Rectal smooth muscle tissue (tissue), 1 donor: ENCODE results near the gene GRIN1.
"Not testable (repeated sequence)": the region's sequence is repeated elsewhere in the genome, so short reads cannot be mapped to it uniquely, and the experiment has no call there.

ENCODE experiments used
- H3K27ac ChIP-seq: one replicate; pipeline ENCODE4 v1.7.0; 2013; ENCODE audit warnings: low read depth, low read length, inconsistent platforms
- H3K27me3 ChIP-seq: one replicate; pipeline ENCODE4 v1.7.0; 2013; ENCODE audit warnings: low read length; ENCODE audit not compliant: control insufficient read depth, insufficient read depth
- H3K36me3 ChIP-seq: one replicate; pipeline ENCODE4 v1.7.0; 2013; ENCODE audit warnings: low read length; ENCODE audit not compliant: control insufficient read depth, insufficient read depth
- H3K4me1 ChIP-seq: one replicate; pipeline ENCODE4 v1.7.0; 2013; ENCODE audit warnings: low read length; ENCODE audit not compliant: control insufficient read depth, insufficient read depth
- H3K4me3 ChIP-seq: one replicate; pipeline ENCODE4 v1.7.0; 2013; ENCODE audit warnings: low read length
- H3K9ac ChIP-seq: one replicate; pipeline ENCODE4 v1.7.0; 2013; ENCODE audit warnings: low read length

The GRIN1 gene

DNA sequence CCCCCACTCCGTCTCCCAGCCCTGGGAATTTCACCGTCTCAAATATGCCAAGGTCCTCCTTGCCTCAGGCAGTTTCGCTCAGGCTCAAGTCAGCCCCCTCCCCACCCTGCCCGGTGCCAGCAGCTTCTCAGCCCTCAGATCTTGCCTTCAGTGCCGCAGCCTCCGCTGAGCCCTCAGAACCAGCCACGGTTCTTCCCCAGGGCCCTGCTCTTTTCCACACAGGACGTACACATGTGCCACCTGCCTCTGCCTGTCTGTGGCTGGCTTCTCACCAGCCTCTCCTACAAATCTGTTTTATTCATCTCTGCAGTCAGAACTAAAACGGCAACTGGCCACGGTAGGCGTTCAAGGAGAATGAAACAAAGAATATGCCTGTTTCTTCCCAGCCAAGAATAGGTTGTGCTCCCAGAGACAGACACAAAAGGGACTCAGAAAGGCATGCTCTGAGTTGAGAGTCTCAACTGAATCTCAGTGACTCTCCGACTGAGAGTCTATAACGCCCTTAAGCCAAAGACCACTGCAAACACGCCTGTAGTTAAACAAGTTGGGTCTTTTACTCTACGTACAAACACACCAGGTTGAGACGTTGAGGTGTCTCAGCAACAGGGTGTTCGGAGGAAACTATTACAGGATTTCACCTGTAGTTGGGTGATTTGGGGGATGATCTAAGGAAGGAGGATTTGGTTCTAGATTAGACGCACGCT lies 10.6 kb upstream of the GRIN1 start:
- no peaks in the 10 kb centered on the region for H3K27me3 ChIP-seq
- no peak overlapping the region for H3K9ac ChIP-seq
- H3K27ac ChIP-seq: no peak overlapping the region
- H3K4me1 ChIP-seq: no peaks in the 10 kb centered on the region
- no peaks in the 10 kb centered on the region for H3K36me3 ChIP-seq
- peak overlapping the region; percentile 80 for H3K4me3 ChIP-seq

DNA sequence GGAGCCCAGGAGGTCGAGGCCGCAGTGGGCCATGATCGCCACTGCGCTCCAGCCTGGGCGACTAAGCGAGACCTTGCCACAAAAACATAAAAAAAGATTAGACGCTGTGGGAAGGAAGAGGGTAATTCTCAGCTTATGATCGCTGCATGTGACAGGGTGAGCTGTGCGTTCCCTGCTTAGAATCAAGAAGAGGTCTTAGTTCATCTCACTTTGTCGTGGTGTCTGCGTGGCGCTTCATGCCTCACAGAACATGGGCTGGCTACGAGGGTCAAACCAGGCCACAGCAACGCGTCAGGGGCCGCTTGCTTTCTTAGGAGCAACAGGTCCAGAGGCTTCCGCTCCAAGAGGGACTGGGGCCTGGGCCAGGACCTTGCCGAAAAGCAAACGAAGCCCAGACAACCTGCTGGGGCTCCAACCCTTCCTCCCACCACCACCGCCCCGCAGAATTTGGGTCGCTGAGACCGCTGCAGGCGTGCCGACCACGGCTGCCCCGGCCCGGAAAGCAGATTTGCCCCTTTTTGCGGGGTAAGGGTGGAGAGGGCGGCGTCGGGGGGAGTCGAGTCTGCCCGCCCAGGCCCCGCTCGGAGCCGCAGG lies 10.0 kb upstream of the GRIN1 start:
- no peaks in the 10 kb centered on the region for H3K4me1 ChIP-seq
- no peak overlapping the region for H3K9ac ChIP-seq
- H3K27ac ChIP-seq: peak overlapping the region; percentile 56
- H3K36me3 ChIP-seq: no peaks in the 10 kb centered on the region
- no peaks in the 10 kb centered on the region for H3K27me3 ChIP-seq
- H3K4me3 ChIP-seq: peak overlapping the region; percentile 80

DNA sequence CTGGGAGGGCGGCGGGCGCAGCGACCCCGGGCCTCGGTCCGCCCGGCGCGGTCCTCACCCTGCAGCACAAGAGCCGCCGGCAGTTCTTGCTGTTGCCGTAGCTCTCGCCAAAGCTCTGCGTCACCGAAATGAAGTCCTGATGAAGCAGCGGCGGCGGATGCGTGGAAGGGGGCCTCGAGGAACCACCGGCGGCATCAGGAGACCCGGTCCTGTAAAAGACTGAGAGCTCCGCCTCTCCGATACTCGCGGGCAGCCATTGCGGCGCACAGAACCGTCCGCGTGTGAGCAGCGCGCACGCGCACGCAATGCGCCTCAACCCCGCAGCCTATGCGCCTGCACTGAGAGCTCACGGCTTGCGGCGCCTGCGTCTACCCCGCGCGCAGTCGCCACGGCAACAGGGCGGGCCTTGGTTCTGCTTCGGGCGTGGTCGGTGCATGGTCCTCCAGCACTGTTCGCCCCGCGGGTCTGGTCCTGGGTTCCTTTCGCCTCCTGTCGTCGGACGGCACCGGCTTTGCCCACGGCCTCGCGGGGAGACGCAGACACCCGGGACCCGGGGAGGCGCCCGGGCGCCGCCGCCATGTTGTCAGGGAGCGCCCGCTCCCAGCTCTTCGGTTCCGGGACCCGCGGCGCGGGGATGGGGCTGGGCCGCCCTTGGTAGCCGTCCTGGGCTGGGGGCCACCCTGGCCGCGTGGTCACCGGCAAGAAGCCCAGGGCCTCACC lies 9.3 kb upstream of the GRIN1 start:
- no peak overlapping the region for H3K9ac ChIP-seq
- no peaks in the 10 kb centered on the region for H3K27me3 ChIP-seq
- H3K36me3 ChIP-seq: no peaks in the 10 kb centered on the region
- H3K4me3 ChIP-seq: peak overlapping the region; percentile 80
- H3K4me1 ChIP-seq: no peaks in the 10 kb centered on the region
- peak overlapping the region; percentile 56 for H3K27ac ChIP-seq

- peak overlapping the region; percentile 80 for H3K4me3 ChIP-seq
- no peak overlapping the region for H3K27ac ChIP-seq
- no peaks in the 10 kb centered on the region for H3K4me1 ChIP-seq
- no peaks in the 10 kb centered on the region for H3K36me3 ChIP-seq
- H3K9ac ChIP-seq: no peak overlapping the region
- no peaks in the 10 kb centered on the region for H3K27me3 ChIP-seq
Measured at GRCh38 chr9:137130176-137130755, 8.7 kb upstream of the GRIN1 start.

GRCh38 chr9:137134191-137134590 lies 4.8 kb upstream of the GRIN1 start:
- H3K27ac ChIP-seq: no peak overlapping the region
- peaks cover 24% of the 10 kb centered on the region for H3K27me3 ChIP-seq
- no peaks in the 10 kb centered on the region for H3K4me1 ChIP-seq
- H3K4me3 ChIP-seq: no peak overlapping the region
- no peak overlapping the region for H3K9ac ChIP-seq
- no peaks in the 10 kb centered on the region for H3K36me3 ChIP-seq

DNA sequence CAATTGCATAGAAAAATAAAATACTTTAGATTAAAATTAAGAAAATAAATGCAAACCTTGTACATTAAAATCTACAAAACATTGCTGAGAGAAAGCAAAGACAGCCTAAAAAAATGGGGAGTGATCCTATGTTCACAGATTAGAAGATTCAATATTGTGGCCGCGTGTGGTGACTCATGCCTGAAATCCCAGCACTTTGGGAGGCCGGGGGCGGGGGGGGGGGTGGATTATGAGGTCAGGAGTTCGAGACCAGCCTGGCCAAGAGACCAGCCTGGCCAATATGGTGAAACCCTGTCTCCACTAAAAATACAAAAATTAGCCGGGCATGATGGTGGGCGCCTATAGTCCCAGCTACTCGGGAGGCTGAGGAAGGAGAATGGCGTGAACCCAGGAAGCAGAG lies 3.8 kb upstream of the GRIN1 start:
- H3K9ac ChIP-seq, H3K36me3 ChIP-seq, H3K4me3 ChIP-seq, H3K4me1 ChIP-seq, H3K27ac ChIP-seq: not testable (repeated sequence)
- H3K27me3 ChIP-seq: peaks cover 24% of the 10 kb centered on the region

DNA sequence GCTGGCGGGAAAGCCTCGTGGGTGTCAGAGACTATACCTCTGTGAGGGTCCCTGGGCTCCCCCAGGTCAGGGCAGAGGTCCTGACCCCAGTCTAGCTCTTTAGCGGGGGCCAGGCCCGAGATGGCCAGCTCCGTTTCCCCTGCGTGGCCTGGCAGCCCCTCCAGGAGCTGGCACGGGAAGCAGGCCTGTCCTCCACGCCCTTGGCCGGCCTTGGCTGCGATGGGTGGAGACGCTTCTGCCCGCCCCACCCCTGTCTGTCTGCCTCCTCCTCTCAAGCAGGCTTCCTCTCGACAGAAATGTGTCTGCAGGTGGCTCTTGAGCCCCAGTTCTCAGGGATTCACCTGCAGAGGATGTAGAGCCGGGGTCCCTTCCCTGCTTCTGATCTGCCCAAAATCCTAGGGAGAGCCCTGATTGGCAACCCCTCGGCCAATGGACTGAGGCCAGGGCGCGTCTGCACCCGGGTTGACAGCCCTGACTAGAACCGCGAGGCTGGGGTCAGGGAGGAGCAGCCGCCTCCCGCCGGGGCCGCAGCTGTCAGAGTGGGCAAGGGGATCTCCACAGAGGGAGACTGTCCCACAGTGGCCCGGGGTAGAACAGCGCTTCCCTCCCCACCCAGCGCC lies 2.6 kb upstream of the GRIN1 start:
- H3K27ac ChIP-seq: no peak overlapping the region
- peaks cover 27% of the 10 kb centered on the region for H3K27me3 ChIP-seq
- no peaks in the 10 kb centered on the region for H3K4me1 ChIP-seq
- H3K36me3 ChIP-seq: no peaks in the 10 kb centered on the region
- no peak overlapping the region for H3K4me3 ChIP-seq
- H3K9ac ChIP-seq: no peak overlapping the region

DNA sequence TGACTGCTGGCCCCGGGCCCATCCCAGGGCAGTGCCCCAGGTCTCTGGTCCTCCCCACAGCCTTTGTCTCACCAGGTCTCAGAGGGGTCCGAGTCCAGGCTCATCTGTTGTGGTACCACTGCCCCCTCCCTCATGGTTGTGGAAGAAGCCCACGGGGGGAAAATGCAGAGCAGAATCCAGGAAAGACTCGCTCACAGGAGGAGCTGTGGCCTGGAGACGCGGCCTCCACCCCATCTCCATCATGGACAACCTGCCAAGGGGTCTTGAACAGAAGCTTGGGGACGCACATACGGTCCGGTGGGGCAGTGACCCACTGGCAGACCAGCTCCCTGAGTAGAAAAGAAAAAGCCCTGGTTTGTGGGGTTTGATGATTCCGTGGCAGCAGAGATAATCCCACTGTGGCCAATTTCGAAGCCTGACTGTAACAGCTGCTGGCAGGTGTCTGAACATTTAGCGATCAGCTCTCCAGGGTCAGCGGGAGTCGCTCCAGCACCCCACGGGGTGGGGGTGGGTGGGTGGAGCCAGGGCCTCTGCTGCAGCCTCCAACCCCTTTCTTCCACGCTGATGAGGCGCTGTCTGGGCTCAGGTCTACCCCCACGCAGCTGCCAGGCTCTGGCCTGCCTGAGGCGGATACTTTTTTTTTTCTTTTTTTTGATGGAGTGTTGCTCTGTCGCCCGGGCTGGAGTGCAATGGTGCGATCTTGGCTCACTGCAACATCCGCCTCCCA lies 1.9 kb upstream of the GRIN1 start:
- Histone ChIP-seq H3K4me3 (no peak overlapping the region), H3K27me3 (peaks cover 33% of the 10 kb centered on the region), H3K9ac (no peak overlapping the region), H3K27ac (no peak overlapping the region), H3K36me3 (no peaks in the 10 kb centered on the region), H3K4me1 (no peaks in the 10 kb centered on the region)

DNA sequence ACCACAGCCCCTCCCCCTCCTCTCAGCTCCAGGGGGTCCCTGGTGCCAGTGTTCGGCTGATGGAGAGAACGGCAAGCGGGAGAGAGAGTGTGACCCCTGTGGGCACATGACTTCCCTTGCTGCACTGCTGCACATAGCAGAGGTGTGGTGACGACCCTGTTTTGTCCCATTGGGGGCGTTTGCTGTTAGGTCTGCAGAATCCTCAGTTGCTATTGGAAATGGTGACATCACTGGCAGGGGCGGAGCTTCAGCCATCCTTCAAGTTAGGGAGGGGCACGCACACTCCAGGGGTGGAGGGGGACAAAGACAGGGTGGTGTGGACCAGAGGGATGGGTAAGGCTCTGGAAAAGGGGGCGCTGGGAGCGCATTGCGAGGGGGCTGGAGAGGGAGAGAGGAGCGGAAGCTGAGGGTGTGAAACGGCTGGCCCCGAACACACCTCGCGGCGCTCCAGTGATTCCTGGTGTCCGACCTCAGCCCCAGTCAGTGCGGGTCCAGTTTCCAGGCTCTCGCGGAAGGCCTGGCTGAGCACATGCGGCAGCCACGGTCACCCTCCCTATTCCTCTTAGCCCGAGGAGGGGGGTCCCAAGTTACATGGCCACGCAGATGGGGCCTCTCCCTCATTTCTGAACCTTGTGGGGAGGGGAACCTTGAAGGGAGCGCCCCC lies 764 bp upstream of the GRIN1 start:
- H3K27ac ChIP-seq: no peak overlapping the region

DNA sequence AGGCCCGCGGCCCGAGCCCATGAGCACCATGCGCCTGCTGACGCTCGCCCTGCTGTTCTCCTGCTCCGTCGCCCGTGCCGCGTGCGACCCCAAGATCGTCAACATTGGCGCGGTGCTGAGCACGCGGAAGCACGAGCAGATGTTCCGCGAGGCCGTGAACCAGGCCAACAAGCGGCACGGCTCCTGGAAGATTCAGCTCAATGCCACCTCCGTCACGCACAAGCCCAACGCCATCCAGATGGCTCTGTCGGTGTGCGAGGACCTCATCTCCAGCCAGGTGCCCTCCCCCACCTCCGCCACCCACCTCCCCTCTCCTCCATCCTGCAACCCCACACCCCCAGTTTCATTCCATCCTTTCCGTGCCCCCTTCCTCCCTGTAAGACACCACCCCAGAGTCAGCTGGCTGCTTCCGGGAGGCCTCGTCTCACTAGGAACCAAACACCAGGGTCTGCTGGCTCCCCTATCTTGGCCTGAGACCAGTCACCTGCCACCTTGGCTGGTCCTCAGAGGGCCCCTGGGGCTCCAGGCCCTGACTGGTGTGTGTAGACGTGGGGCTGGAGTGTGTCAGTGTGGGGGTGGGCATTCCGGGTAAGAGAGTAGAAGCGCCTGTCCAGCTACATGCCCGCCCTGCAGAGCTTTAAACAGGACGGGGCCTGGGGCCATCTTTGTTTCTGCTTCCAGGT lies 655 bp downstream of the GRIN1 start:
- no peaks in the 10 kb centered on the region for H3K4me1 ChIP-seq
- no peak overlapping the region for H3K4me3 ChIP-seq
- no peak overlapping the region for H3K27ac ChIP-seq
- no peak overlapping the region for H3K9ac ChIP-seq
- H3K27me3 ChIP-seq: peaks cover 40% of the 10 kb centered on the region
- H3K36me3 ChIP-seq: no peaks in the 10 kb centered on the region

More for the DNA sequence above, 764 bp upstream of the GRIN1 start:
- Histone ChIP-seq H3K9ac (no peak overlapping the region), H3K27me3 (peaks cover 40% of the 10 kb centered on the region), H3K4me3 (no peak overlapping the region), H3K36me3 (no peaks in the 10 kb centered on the region), H3K4me1 (no peaks in the 10 kb centered on the region)
